ENCODE results near the gene NSUN7.

The NSUN7 gene

DNA sequence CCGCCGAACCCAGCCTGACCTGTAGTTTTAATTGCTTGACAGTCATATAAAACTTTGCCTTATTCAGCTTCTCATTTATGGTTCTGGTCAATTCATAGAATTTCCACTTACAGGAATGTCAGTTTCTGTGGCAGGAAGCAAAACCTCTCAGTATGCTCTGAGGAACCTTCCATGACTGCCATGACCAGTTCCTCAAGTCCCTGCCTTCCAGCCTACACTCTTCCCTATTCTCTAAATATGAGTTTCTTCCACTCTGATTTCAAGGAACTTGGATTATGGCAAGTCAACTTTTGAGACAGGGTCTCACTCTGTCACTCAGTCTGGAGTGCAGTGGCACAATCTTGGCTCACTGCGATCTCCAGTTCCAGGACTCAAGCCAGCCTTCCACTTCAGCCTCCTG lies 26.0 kb upstream of the NSUN7 start:
- in situ Hi-C loops (cut with HindIII; ENCODE audit: low sequenced_read_pairs), result no loop called here
- TF ChIP-seq CTCF (IDR thresholded peaks at IDR 0.05; ENCODE audit: low read depth, low read length), result no peak
- no peak for DNase-seq (ENCODE audit: low read depth, low spot score)
- no peak overlapping the region for H3K4me3 ChIP-seq (ENCODE audit: low read depth, low read length)

DNA sequence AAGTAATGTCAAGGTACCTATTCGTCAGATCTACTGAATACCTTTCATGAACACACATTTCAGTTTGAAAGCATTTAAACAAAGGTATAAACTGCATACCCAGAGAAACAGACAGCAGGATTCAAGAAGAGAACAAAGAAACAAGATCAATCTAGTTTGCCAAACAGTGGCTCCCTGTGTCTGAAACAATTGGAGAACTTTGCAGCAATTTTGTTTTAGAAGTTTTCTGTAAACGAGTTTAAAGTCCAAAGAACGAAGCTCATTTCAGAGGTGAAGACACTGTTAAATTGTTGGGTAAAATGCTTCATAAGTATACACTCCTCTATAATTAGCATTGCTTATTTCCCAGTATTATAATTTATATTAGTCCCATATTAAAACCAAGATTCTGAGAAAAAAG lies 21.4 kb upstream of the NSUN7 start:
- no peak for DNase-seq (ENCODE audit: low read depth, low spot score)
- no peak for TF ChIP-seq CTCF (IDR thresholded peaks at IDR 0.05; ENCODE audit: low read depth, low read length)
- H3K4me3 ChIP-seq (ENCODE audit: low read depth, low read length), result no peak overlapping the region
- in situ Hi-C loops (cut with HindIII; ENCODE audit: low sequenced_read_pairs), result no loop called here

- TF ChIP-seq CTCF (IDR thresholded peaks at IDR 0.05; ENCODE audit: low read depth, low read length), result no peak
- no peak overlapping the region for H3K4me3 ChIP-seq (ENCODE audit: low read depth, low read length)
- DNase-seq (ENCODE audit: low read depth, low spot score), result no peak
- in situ Hi-C loops (cut with HindIII; ENCODE audit: low sequenced_read_pairs), result no loop called here
These were observed 20.2 kb upstream of the NSUN7 start for GRCh38 chr4:40729555-40729954.

DNA sequence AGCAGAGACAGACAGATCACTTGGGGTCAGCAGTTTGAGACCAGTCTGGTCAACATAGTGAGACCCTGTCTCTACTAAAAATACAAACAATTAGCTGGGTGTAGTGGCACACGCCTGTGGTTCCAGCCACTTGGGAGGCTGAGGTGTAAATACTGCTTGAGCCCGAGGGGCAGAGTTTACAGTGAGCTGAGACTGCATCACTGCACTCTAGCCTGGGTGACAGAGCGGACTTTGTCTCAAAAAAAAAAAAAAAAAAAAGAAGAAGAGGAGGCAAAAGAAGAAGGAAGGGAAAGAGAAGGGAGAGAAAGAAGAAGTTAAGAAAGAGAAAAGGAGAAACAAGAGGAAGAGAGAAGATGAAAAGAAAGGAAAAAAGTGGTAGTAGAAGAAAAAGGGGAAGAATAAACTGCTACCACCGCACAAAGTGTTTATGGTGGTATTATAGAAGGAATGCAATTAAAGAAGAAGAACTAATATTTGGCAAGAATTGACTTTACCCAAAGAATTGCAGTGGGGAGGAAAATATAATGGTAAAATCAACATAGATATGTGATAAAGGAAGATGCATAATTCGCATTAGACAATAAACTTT lies 19.6 kb upstream of the NSUN7 start:
- DNase-seq (ENCODE audit: low read depth, low spot score), result no peak
- no peak overlapping the region for H3K4me3 ChIP-seq (ENCODE audit: low read depth, low read length)
- in situ Hi-C loops (cut with HindIII; ENCODE audit: low sequenced_read_pairs), result no loop called here
- no peak for TF ChIP-seq CTCF (IDR thresholded peaks at IDR 0.05; ENCODE audit: low read depth, low read length)

- no peak overlapping the region for H3K4me3 ChIP-seq (ENCODE audit: low read depth, low read length)
- in situ Hi-C loops (cut with HindIII; ENCODE audit: low sequenced_read_pairs), result no loop called here
- DNase-seq (ENCODE audit: low read depth, low spot score), result no peak
- no peak for TF ChIP-seq CTCF (IDR thresholded peaks at IDR 0.05; ENCODE audit: low read depth, low read length)
These were observed 18.4 kb upstream of the NSUN7 start for GRCh38 chr4:40731361-40731760.

- in situ Hi-C loops (cut with HindIII; ENCODE audit: low sequenced_read_pairs), result no loop called here
- DNase-seq (ENCODE audit: low read depth, low spot score), result no peak
- H3K4me3 ChIP-seq (ENCODE audit: low read depth, low read length), result no peak overlapping the region
- TF ChIP-seq CTCF (IDR thresholded peaks at IDR 0.05; ENCODE audit: low read depth, low read length), result no peak
These were observed 17.9 kb upstream of the NSUN7 start for GRCh38 chr4:40731792-40732245.

- in situ Hi-C loops (cut with HindIII; ENCODE audit: low sequenced_read_pairs), result no loop called here
- H3K4me3 ChIP-seq (ENCODE audit: low read depth, low read length), result no peak overlapping the region
- no peak for TF ChIP-seq CTCF (IDR thresholded peaks at IDR 0.05; ENCODE audit: low read depth, low read length)
- DNase-seq (ENCODE audit: low read depth, low spot score), result no peak
These were observed 16.0 kb upstream of the NSUN7 start for GRCh38 chr4:40733752-40734151.

All from astrocyte of the spinal cord (primary cell).